Choroid plexus epithelial cell (primary cell): ENCODE results near the gene MAGEB10.

Experiments used
- DNase-seq: peaks from one replicate; pipeline ENCODE4 v3.0.0-alpha.2; 2010; ENCODE audit warnings: low read depth
- H3K4me3 ChIP-seq: 2 replicates; pipeline ENCODE4 v1.5.1; 2011; ENCODE audit warnings: low read depth, mild to moderate bottlenecking, control low read depth, low read length, moderate library complexity
- CTCF ChIP-seq: conservative IDR thresholded peaks from 2 replicates; pipeline ENCODE4 v1.5.1; 2011; ENCODE audit warnings: low read depth, mild to moderate bottlenecking, control low read depth, inconsistent platforms, low read length, moderate library complexity

The MAGEB10 gene

GRCh38 chrX:27815209-27815608 is 7.4 kb downstream of the MAGEB10 start:
- peak; percentile 21 for DNase-seq
- no peak for TF ChIP-seq CTCF
- H3K4me3 ChIP-seq: no peak overlapping the region

- TF ChIP-seq CTCF: no peak
- DNase-seq: no peak
- H3K4me3 ChIP-seq: no peak overlapping the region
Measured at GRCh38 chrX:27823812-27824211, 16.0 kb downstream of the MAGEB10 start.

GRCh38 chrX:27838185-27838584 is 30.4 kb downstream of the MAGEB10 start:
- H3K4me3 ChIP-seq: no peak overlapping the region
- TF ChIP-seq CTCF: no peak
- DNase-seq: no peak

- TF ChIP-seq CTCF: no peak
- H3K4me3 ChIP-seq: no peak overlapping the region
- no peak for DNase-seq
Measured at GRCh38 chrX:27840881-27841280, 33.1 kb downstream of the MAGEB10 start.

- no peak for DNase-seq
- H3K4me3 ChIP-seq: no peak overlapping the region
- no peak for TF ChIP-seq CTCF
Measured at GRCh38 chrX:27842859-27843258, 35.1 kb downstream of the MAGEB10 start.

GRCh38 chrX:27860337-27860736 is 52.5 kb downstream of the MAGEB10 start:
- no peak for TF ChIP-seq CTCF
- DNase-seq: no peak
- no peak overlapping the region for H3K4me3 ChIP-seq

- no peak for DNase-seq
- peak overlapping the region; percentile 22 for H3K4me3 ChIP-seq
- TF ChIP-seq CTCF: no peak
Measured at GRCh38 chrX:27863809-27864208, 56.0 kb downstream of the MAGEB10 start.
